H1 (cell line): ENCODE data around the gene SNX30. TPM values are rescaled to one million over a fixed set of nuclear protein-coding genes. Genes with fewer than 3 reads are reported as not detected.

Experiments
- CTCF ChIA-PET: fragments of 300-600 bp; sonication (Branson Sonifier 250); formaldehyde crosslinking; loops from one replicate; lab custom pipeline; 2021; ENCODE audit not compliant: partially characterized antibody; lab: Charles Lee
- POLR2A ChIA-PET: fragments of 300-600 bp; sonication (Branson Sonifier 250); formaldehyde crosslinking; loops from one replicate; lab custom pipeline; 2021; ENCODE audit warnings: inconsistent platforms; ENCODE audit not compliant: partially characterized antibody; lab: Charles Lee
- DNase-seq, 2 experiments: peaks; one replicate each; pipeline versions ENCODE4 v3.0.0 to v3.0.0-alpha.2; 2010 to 2022; ENCODE audit warnings: low spot score in 2 of 2, low read depth in 1 of 2, mixed read lengths in 1 of 2
- FAIRE-seq: peaks from 2 replicates; lab custom pipeline; 2011; peaks lifted over from hg19 to GRCh38; lab: Jason Lieb, UNC
- H2AFZ ChIP-seq: 2 replicates; pipeline ENCODE4 v1.8.1; 2012; ENCODE audit warnings: low read length, inconsistent platforms
- H2AK5ac ChIP-seq: 2 replicates; pipeline ENCODE4 v1.6.1; 2013; ENCODE audit warnings: low read depth, low read length
- H2BK120ac ChIP-seq: replicated peaks from 2 replicates; pipeline ENCODE3; 2013; ENCODE audit warnings: low read depth, low read length, inconsistent platforms
- H2BK12ac ChIP-seq: 2 replicates; pipeline ENCODE4 v1.6.1; 2013; ENCODE audit warnings: low read depth, low read length
- H2BK15ac ChIP-seq: 2 replicates; pipeline ENCODE4 v1.6.1; 2013; ENCODE audit warnings: low read length
- H2BK20ac ChIP-seq: 2 replicates; pipeline ENCODE4 v1.6.1; 2013; ENCODE audit warnings: low read length
- H2BK5ac ChIP-seq: 2 replicates; pipeline ENCODE4 v1.6.1; 2013; ENCODE audit warnings: low read depth, low read length
- H3K14ac ChIP-seq: 2 replicates; pipeline ENCODE4 v1.6.1; 2013; ENCODE audit warnings: inconsistent platforms; ENCODE audit not compliant: insufficient read length
- H3K18ac ChIP-seq: 2 replicates; pipeline ENCODE4 v1.6.1; 2013; ENCODE audit warnings: low read length; ENCODE audit errors: extremely low read depth
- H3K23ac ChIP-seq: 2 replicates; pipeline ENCODE4 v1.6.1; 2013; ENCODE audit warnings: inconsistent platforms; ENCODE audit not compliant: insufficient read length
- H3K23me2 ChIP-seq: 2 replicates; pipeline ENCODE4 v1.6.1; 2013; ENCODE audit warnings: low read depth, low read length
- H3K27ac ChIP-seq: 2 replicates; pipeline ENCODE4 v1.6.1; 2011; ENCODE audit warnings: low read depth, low read length, inconsistent platforms
- H3K27me3 ChIP-seq, 4 experiments: replicated peaks in 1 of 4; 1 replicate in 1 of 4; 2 replicates in 3 of 4; pipeline versions ENCODE4 v1.6.1 to v1.8.1; 2011 to 2013; ENCODE audit warnings: low read length in 3 of 4, mild to moderate bottlenecking in 3 of 4, inconsistent platforms in 2 of 4, mixed read lengths in 2 of 4, moderate library complexity in 1 of 4; ENCODE audit not compliant: control insufficient read depth in 3 of 4, insufficient read depth in 3 of 4; ENCODE audit errors: extremely low read depth in 1 of 4
- H3K36me3 ChIP-seq, 4 experiments: 2 replicates each; pipeline versions ENCODE4 v1.6.1 to v1.8.1; 2011 to 2013; ENCODE audit warnings: mild to moderate bottlenecking in 4 of 4, low read length in 3 of 4, moderate library complexity in 2 of 4, control low read depth in 1 of 4, inconsistent platforms in 1 of 4; ENCODE audit not compliant: insufficient read depth in 4 of 4, control insufficient read depth in 2 of 4
- H3K4ac ChIP-seq: replicated peaks from 2 replicates; pipeline ENCODE3; 2013; ENCODE audit warnings: low read length, low read depth, mixed read lengths, inconsistent platforms; ENCODE audit not compliant: insufficient read length
- H3K4me1 ChIP-seq, 4 experiments: replicated peaks in 1 of 4; 1 replicate in 1 of 4; 2 replicates in 3 of 4; pipeline versions ENCODE4 v1.6.1 to v1.8.1; 2011 to 2013; ENCODE audit warnings: low read length in 3 of 4, inconsistent platforms in 2 of 4, mixed read lengths in 1 of 4; ENCODE audit not compliant: insufficient read depth in 4 of 4, control insufficient read depth in 3 of 4
- H3K4me2 ChIP-seq, 2 experiments: 2 replicates each; pipeline versions ENCODE4 v1.6.1 to v1.8.1; 2011 to 2013; ENCODE audit warnings: low read depth in 2 of 2, low read length in 2 of 2, control low read depth in 1 of 2, inconsistent platforms in 1 of 2, mild to moderate bottlenecking in 1 of 2; ENCODE audit not compliant: insufficient read depth in 1 of 2
- H3K4me3 ChIP-seq, 4 experiments: fragments of 200-600, 300-600 bp in 1 of 4; sonication (generic), shearing (Covaris generic), sonication (Bioruptor Twin) in 1 of 4; 2 replicates each; pipeline versions ENCODE4 v1.5.1 to v1.8.1; 2011 to 2016; ENCODE audit warnings: low read length in 4 of 4, low read depth in 3 of 4, control low read depth in 2 of 4, inconsistent platforms in 2 of 4, mild to moderate bottlenecking in 2 of 4, mixed read lengths in 1 of 4, moderate library complexity in 1 of 4; ENCODE audit not compliant: insufficient read depth in 2 of 4; ENCODE audit errors: extremely low read depth in 1 of 4
- H3K56ac ChIP-seq: replicated peaks from 2 replicates; pipeline ENCODE3; 2013; ENCODE audit warnings: low read depth, mild to moderate bottlenecking, mixed read lengths, low read length, inconsistent platforms; ENCODE audit not compliant: insufficient read length
- H3K79me1 ChIP-seq: 2 replicates; pipeline ENCODE4 v1.6.1; 2013; ENCODE audit warnings: low read depth, low read length, control low read depth
- H3K79me2 ChIP-seq, 2 experiments: 2 replicates each; pipeline versions ENCODE4 v1.6.1 to v1.8.1; 2012 to 2013; ENCODE audit warnings: low read length in 2 of 2, mild to moderate bottlenecking in 2 of 2, inconsistent platforms in 1 of 2; ENCODE audit not compliant: insufficient read depth in 2 of 2, control insufficient read depth in 1 of 2
- H3K9ac ChIP-seq, 4 experiments: replicated peaks in 1 of 4; 1 replicate in 1 of 4; 2 replicates in 3 of 4; pipeline versions ENCODE4 v1.6.1 to v1.8.1; 2011 to 2013; ENCODE audit warnings: low read depth in 3 of 4, low read length in 3 of 4, control low read depth in 2 of 4, mild to moderate bottlenecking in 2 of 4, moderate library complexity in 2 of 4, inconsistent platforms in 1 of 4; ENCODE audit errors: extremely low read depth in 1 of 4
- H3K9me3 ChIP-seq, 2 experiments: 2 replicates each; pipeline versions ENCODE4 v1.6.1 to v1.8.1; 2012 to 2013; ENCODE audit warnings: mild to moderate bottlenecking in 2 of 2, moderate library complexity in 2 of 2, control low read depth in 1 of 2, inconsistent platforms in 1 of 2, low read depth in 1 of 2, low read length in 1 of 2, mixed read lengths in 1 of 2; ENCODE audit not compliant: insufficient read depth in 2 of 2
- H4K20me1 ChIP-seq, 2 experiments: replicated peaks in 1 of 2; 2 replicates each; pipeline versions ENCODE3 to v1.8.1; 2011 to 2013; ENCODE audit warnings: inconsistent platforms in 2 of 2, low read length in 2 of 2, mild to moderate bottlenecking in 1 of 2; ENCODE audit not compliant: insufficient read depth in 2 of 2, control insufficient read depth in 1 of 2
- H4K5ac ChIP-seq: 2 replicates; pipeline ENCODE4 v1.6.1; 2013; ENCODE audit warnings: low read length, low read depth, mixed read lengths, inconsistent platforms; ENCODE audit not compliant: insufficient read length
- H4K8ac ChIP-seq: 2 replicates; pipeline ENCODE4 v1.8.0; 2013; ENCODE audit warnings: mild to moderate bottlenecking, moderate library complexity, low read length, inconsistent platforms; ENCODE audit not compliant: insufficient read depth; ENCODE audit errors: extremely low read depth
- H4K91ac ChIP-seq: replicated peaks from 2 replicates; pipeline ENCODE3; 2013; ENCODE audit warnings: low read length, mixed read lengths, inconsistent platforms; ENCODE audit not compliant: insufficient read length
- WGBS, 2 experiments: shearing (Covaris generic) in 1 of 2; methylation state at CpG; one replicate each; pipeline versions ENCODE4 v1.1.6 to v1.1.7; 2013 to 2015; ENCODE audit warnings: low lambda C conversion rate in 2 of 2, mixed read lengths in 2 of 2, inconsistent platforms in 1 of 2, low coverage in 1 of 2, missing lambda C conversion rate in 1 of 2; ENCODE audit not compliant: insufficient replicate concordance in 2 of 2, insufficient coverage in 1 of 2, insufficient read length in 1 of 2; ENCODE audit errors: extremely low coverage in 1 of 2, missing lambda C conversion rate in 1 of 2; 5-methylcytosine and 5-hydroxymethylcytosine counted together
- polyA plus RNA-seq, 7 experiments: library from polyadenylated mRNA; depleted of rRNA in 3 of 7; stranded (reverse) in 5 of 7; unstranded in 2 of 7; fragments of >200 nt in 5 of 7; fragments of 200-250 nt in 2 of 7; gene quantifications; 1 replicate in 5 of 7; 2 replicates in 1 of 7; 4 replicates in 1 of 7; pipeline versions ENCODE4 v1.2.1 to v1.2.3, GENCODE V29; 2011 to 2013; ENCODE audit warnings: missing spikeins in 2 of 7, mixed read lengths in 2 of 7
- total RNA-seq: library from RNA; stranded (reverse); fragmentation: NEBNext Ultra II Directional; extraction: Animal tissue kit (Norgen Biotek cat#: 25700); gene quantifications from 2 replicates; pipeline ENCODE4 v1.2.1, GENCODE V29; 2021

SNX30 gene
- total and polyA plus RNA-seq, 2 of the 8 experiments (the other 6 are each of a cell fraction or from before 2014, with no cell fraction given): 4.0 to 12.2 TPM

GRCh38 chr9:112833081-112833480, 82.5 kb downstream of the SNX30 start:
- CTCF ChIA-PET: interaction anchor here (0.8 to 1.5 kb wide), 2 partner anchors 10 to 70 kb away, joined by 3 to 5 read pairs; no protein-coding TSS in a partner anchor

More at GRCh38 chr9:112833081-112833480, 82.5 kb downstream of the SNX30 start:
- no peak overlapping the region for H2BK20ac ChIP-seq
- no peak overlapping the region for H4K8ac ChIP-seq
- H2AK5ac ChIP-seq: no peak overlapping the region
- no peak overlapping the region for H3K23ac ChIP-seq
- H2BK5ac ChIP-seq: no peak overlapping the region
- peaks cover 0 to 3% (median 0%) of the 10 kb centered on the region in 4 experiments; a peak in 1 of 7 replicates for H3K4me1 ChIP-seq
- H3K9ac ChIP-seq: no peak overlapping the region
- no peak overlapping the region for H2BK12ac ChIP-seq
- no peaks in the 10 kb centered on the region for H3K9me3 ChIP-seq
- H3K27me3 ChIP-seq: no peaks in the 10 kb centered on the region
- H3K79me1 ChIP-seq: 0 out of 2 replicates have a peak, but pooled peaks cover 2% of the 10 kb centered on the region
- H4K20me1 ChIP-seq: no peaks in the 10 kb centered on the region
- peaks cover 0 to 7% (median 0%) of the 10 kb centered on the region in 4 experiments; a peak in 2 of 8 replicates for H3K36me3 ChIP-seq
- H3K27ac ChIP-seq: no peak overlapping the region
- H4K5ac ChIP-seq: no peak overlapping the region
- no peak overlapping the region for H2BK120ac ChIP-seq
- no peak overlapping the region for H3K4me2 ChIP-seq
- H3K23me2 ChIP-seq: no peaks in the 10 kb centered on the region; the same call in 1 of the 2 replicates
- H2AFZ ChIP-seq: no peak overlapping the region
- no peak overlapping the region for H3K4ac ChIP-seq
- no peak for FAIRE-seq
- no peak for DNase-seq
- POLR2A ChIA-PET: no interaction called here
- no peak overlapping the region for H3K18ac ChIP-seq
- 91% methylated on average over 4 of the region's 4 CpGs; no CpG with 5 or more reads in 1 of the 2 experiments for WGBS, 2 experiments
- no peak overlapping the region for H3K14ac ChIP-seq
- H3K79me2 ChIP-seq: no peaks in the 10 kb centered on the region
- no peak overlapping the region for H3K4me3 ChIP-seq
- no peak overlapping the region for H4K91ac ChIP-seq
- no peak overlapping the region for H3K56ac ChIP-seq
- H2BK15ac ChIP-seq: no peak overlapping the region
